K562 (cell line): ENCODE measurements around the gene WSCD1. TPM values are rescaled to one million over a fixed set of nuclear protein-coding genes. Genes with fewer than 3 reads are reported as not detected.

Experiments
- ATAC-seq: fragments of 200-7000 bp; cut with Tn5 transposase; 3 replicates; pipeline ENCODE4 v1.9.1; 2020; ENCODE audit warnings: moderate library complexity
- BruUV-seq: library from RNA; stranded (reverse); fragments of 400-500 nt; replicated peaks from 2 replicates; lab custom pipeline; 2021; lab: Mats Ljungman, UMichigan
- CTCF ChIA-PET: fragments of 300-600 bp; formaldehyde crosslinking; extraction: SDS; loops from one replicate; lab custom pipeline; 2021; ENCODE audit warnings: low intra/inter-chr PET ratio; lab: Yijun Ruan, JAX
- POLR2A ChIA-PET: fragments of 300-600, 350-650 bp; sonication (Branson Sonifier 250); formaldehyde crosslinking; extraction: SDS; loops from one replicate; lab custom pipeline; 2021; ENCODE audit warnings: antibody characterized with exemption, inconsistent platforms; lab: Yijun Ruan, JAX
- DNase-seq, 4 experiments: peaks; one replicate each; pipeline versions ENCODE4 v3.0.0 to v3.0.0-alpha.2; 2011 to 2018; ENCODE audit warnings: low spot score in 3 of 4, mixed read lengths in 3 of 4; ENCODE audit errors: extremely low read depth in 1 of 4
- FAIRE-seq: peaks from 2 replicates; lab custom pipeline; 2011; peaks lifted over from hg19 to GRCh38; lab: Jason Lieb, UNC
- H2AFZ ChIP-seq: 2 replicates; pipeline ENCODE4 v1.6.0; 2011; ENCODE audit warnings: low read depth, low read length, control low read depth, inconsistent platforms
- H3K27ac ChIP-seq: fragments of 200-600 bp; 3 replicates; pipeline ENCODE4 v1.8.0; 2011; ENCODE audit warnings: low read depth, mild to moderate bottlenecking, control low read depth, inconsistent platforms, low read length, moderate library complexity, mixed read lengths; ENCODE audit errors: extremely low read depth
- H3K27me3 ChIP-seq, 2 experiments: fragments of 300-600 bp in 1 of 2; 2 replicates in 1 of 2; 3 replicates in 1 of 2; pipeline versions ENCODE4 v1.6.0 to v1.8.0; 2011; ENCODE audit warnings: inconsistent platforms in 2 of 2, low read length in 2 of 2, mild to moderate bottlenecking in 1 of 2, mixed read lengths in 1 of 2, moderate library complexity in 1 of 2; ENCODE audit not compliant: control insufficient read depth in 2 of 2, insufficient read depth in 2 of 2
- H3K36me3 ChIP-seq: fragments of 300-600 bp; 3 replicates; pipeline ENCODE4 v1.8.0; 2011; ENCODE audit warnings: mild to moderate bottlenecking, low read length, inconsistent platforms; ENCODE audit not compliant: control insufficient read depth, insufficient read depth
- H3K4me1 ChIP-seq, 2 experiments: fragments of 200-600 bp in 1 of 2; replicated peaks in 1 of 2; 2 replicates in 1 of 2; 3 replicates in 1 of 2; pipeline versions ENCODE4 v1.5.1 to v1.8.0; 2011; ENCODE audit warnings: inconsistent platforms in 2 of 2, low read length in 2 of 2, mild to moderate bottlenecking in 1 of 2, mixed read lengths in 1 of 2, moderate library complexity in 1 of 2; ENCODE audit not compliant: control insufficient read depth in 2 of 2, insufficient read depth in 2 of 2
- H3K4me2 ChIP-seq: 2 replicates; pipeline ENCODE4 v1.6.1; 2011; ENCODE audit warnings: low read length, control low read depth, inconsistent platforms, mixed read lengths; ENCODE audit not compliant: insufficient read depth
- H3K4me3 ChIP-seq: fragments of 200-600 bp; sonication (generic), shearing (Covaris generic); 2 replicates; pipeline ENCODE4 v1.5.1; 2016; ENCODE audit warnings: control low read depth, inconsistent platforms
- H3K79me2 ChIP-seq: fragments of 200-600 bp; 3 replicates; pipeline ENCODE4 v1.8.0; 2011; ENCODE audit warnings: low read length, inconsistent platforms; ENCODE audit not compliant: control insufficient read depth, insufficient read depth
- H3K9ac ChIP-seq, 2 experiments: 2 replicates each; pipeline versions ENCODE4 v1.6.0 to v1.6.1; 2011; ENCODE audit warnings: low read depth in 2 of 2, low read length in 2 of 2, control low read depth in 1 of 2, inconsistent platforms in 1 of 2, mild to moderate bottlenecking in 1 of 2, mixed read lengths in 1 of 2; ENCODE audit not compliant: insufficient read depth in 1 of 2
- H3K9me1 ChIP-seq: one replicate; pipeline ENCODE4 v1.6.0; 2011; ENCODE audit warnings: inconsistent platforms, mild to moderate bottlenecking, low read length, moderate library complexity; ENCODE audit not compliant: control insufficient read depth, insufficient read depth
- H3K9me3 ChIP-seq: replicated peaks from 2 replicates; pipeline ENCODE4 v1.5.1; 2011; ENCODE audit warnings: low read depth, low read length, inconsistent platforms; ENCODE audit not compliant: control insufficient read depth, insufficient read depth
- H4K20me1 ChIP-seq: replicated peaks from 2 replicates; pipeline ENCODE4 v1.6.1; 2011; ENCODE audit warnings: low read length, inconsistent platforms, mixed read lengths; ENCODE audit not compliant: control insufficient read depth, insufficient read depth
- BRD9 ChIP-seq: fragments of 450-650 bp; IDR thresholded peaks from 2 replicates; pipeline ENCODE4 v1.6.1; 2018; ENCODE audit warnings: low read depth; ENCODE audit not compliant: partially characterized antibody
- HINFP ChIP-seq: fragments of 450-650 bp; conservative IDR thresholded peaks from 2 replicates; pipeline ENCODE4 v1.6.1; 2016; ENCODE audit warnings: missing genetic modification characterization, low read depth, mild to moderate bottlenecking, control low read depth, missing compliant biosample characterization
- HNRNPK ChIP-seq: fragments of 200-400 bp; formaldehyde crosslinking; IDR thresholded peaks from one replicate; pipeline ENCODE4 v1.6.1; 2018; ENCODE audit warnings: mild to moderate bottlenecking, low read depth, low read length; ENCODE audit not compliant: poor library complexity, severe bottlenecking
- KDM2B ChIP-seq: fragments of 250-450 bp; sonication (Bioruptor Pico); IDR thresholded peaks from 2 replicates; pipeline ENCODE4 v1.8.0; 2021; ENCODE audit warnings: mild to moderate bottlenecking, moderate library complexity
- KHSRP ChIP-seq: fragments of 450-650 bp; IDR thresholded peaks from 2 replicates; pipeline ENCODE4 v1.6.1; 2017
- L3MBTL2 ChIP-seq: fragments of 450-650 bp; IDR thresholded peaks from 2 replicates; pipeline ENCODE4 v1.6.1; 2016; ENCODE audit warnings: mild to moderate bottlenecking, moderate library complexity
- MXI1 ChIP-seq: IDR thresholded peaks from 2 replicates; pipeline ENCODE4 v1.6.1; 2011; ENCODE audit warnings: low read depth, mild to moderate bottlenecking, improper control_type of control experiment, low read length
- PCBP2 ChIP-seq: fragments of 200-400 bp; formaldehyde crosslinking; IDR thresholded peaks from 2 replicates; pipeline ENCODE4 v1.6.1; 2018; ENCODE audit warnings: low read length, low read depth, mild to moderate bottlenecking, moderate library complexity; ENCODE audit not compliant: poor library complexity, severe bottlenecking
- PRPF4 ChIP-seq: fragments of 200-400 bp; formaldehyde crosslinking; IDR thresholded peaks from one replicate; pipeline ENCODE4 v1.6.1; 2017; ENCODE audit warnings: low read length, low read depth, mild to moderate bottlenecking; ENCODE audit not compliant: insufficient read depth, poor library complexity, severe bottlenecking
- RNF219 ChIP-seq: fragments of 250-450 bp; sonication (Bioruptor Pico); IDR thresholded peaks from 2 replicates; pipeline ENCODE4 v1.5.0; 2022; ENCODE audit warnings: mild to moderate bottlenecking
- U2AF1 ChIP-seq: fragments of 200-400 bp; formaldehyde crosslinking; optimal IDR thresholded peaks from 2 replicates; pipeline ENCODE3; 2017; ENCODE audit warnings: mild to moderate bottlenecking, low read depth, low read length, moderate library complexity
- ZNF3 ChIP-seq: fragments of 250-450 bp; sonication (Bioruptor Pico); IDR thresholded peaks from 2 replicates; pipeline ENCODE4 v1.5.0; 2021; ENCODE audit warnings: mild to moderate bottlenecking, moderate library complexity
- ZNF408 ChIP-seq: fragments of 250-450 bp; sonication (Bioruptor Pico); IDR thresholded peaks from 2 replicates; pipeline ENCODE4 v1.4.0; 2020; ENCODE audit warnings: low read depth, mild to moderate bottlenecking, moderate library complexity
- WGBS: fragments of 100-300 bp; shearing (Covaris generic); methylation state at CpG from one replicate; pipeline ENCODE4 v1.1.6; 2016; ENCODE audit warnings: low coverage, mixed read lengths; ENCODE audit not compliant: insufficient coverage; ENCODE audit errors: missing lambda C conversion rate; 5-methylcytosine and 5-hydroxymethylcytosine counted together
- in situ Hi-C: fragments of 300-500 bp; cut with MboI; formaldehyde crosslinking; loops from 4 replicates; pipeline ENCODE4 v1.15.0; 2018; ENCODE audit warnings: inconsistent platforms, mixed read lengths
- intact Hi-C: fragments of 100-400 bp; cut with micrococcal nuclease; formaldehyde crosslinking; loops from 2 replicates; pipeline ENCODE4 v1.14.2; 2022
- polyA plus RNA-seq, 8 experiments: library from polyadenylated mRNA; depleted of rRNA in 4 of 8; stranded (reverse) in 5 of 8; unstranded in 3 of 8; fragments of >200 nt; fragmentation: Nextera tagmentation in 2 of 8; fragmentation: Illumina TruSeq in 1 of 8; extraction: Ambion mirVana in 2 of 8; extraction: Trizol in 1 of 8; gene quantifications; 2 replicates each; pipeline versions ENCODE4 v1.2.1 to v1.2.3, GENCODE V29; 2011 to 2014; ENCODE audit warnings: inconsistent platforms in 1 of 8, missing spikeins in 1 of 8
- total RNA-seq, 7 experiments: library from RNA; depleted of rRNA in 6 of 7; stranded (reverse); fragments of >200 nt in 6 of 7; fragmentation: Illumina TruSeq in 2 of 7; extraction: Trizol in 2 of 7; gene quantifications; 2 replicates each; pipeline versions ENCODE4 v1.2.1 to v1.2.3, GENCODE V29; 2011 to 2021; ENCODE audit warnings: low replicate concordance in 1 of 7

The WSCD1 gene
- total and polyA plus RNA-seq, 9 of the 15 experiments (the other 6 are each of a cell fraction or from before 2014, with no cell fraction given), result not detected

GRCh38 chr17:6168296-6168695, 98.1 kb downstream of the WSCD1 start:
- Histone ChIP-seq H3K4me1 (no peaks in the 10 kb centered on the region), H3K27me3 (no peaks in the 10 kb centered on the region; a peak in 1 of 5 replicates), H3K27ac (no peak overlapping the region), H3K4me2 (no peak overlapping the region), H3K4me3 (no peak overlapping the region), H3K9ac (no peak overlapping the region), H3K9me1 (no peaks in the 10 kb centered on the region), H4K20me1 (no peaks in the 10 kb centered on the region; the same call in 1 of the 2 replicates), H3K36me3 (no peaks in the 10 kb centered on the region), H3K79me2 (no peaks in the 10 kb centered on the region), H3K9me3 (no peaks in the 10 kb centered on the region), H2AFZ (no peak overlapping the region)
- ChIA-PET CTCF (no interaction called here), POLR2A (no interaction called here)
- in situ Hi-C loops, result no loop called here
- no peak for DNase-seq
- FAIRE-seq, result no peak
- TF ChIP-seq U2AF1, result no peak
- no peak for TF ChIP-seq PCBP2
- no peak for TF ChIP-seq ZNF3 (CRISPR knock-in tag)
- no peak for TF ChIP-seq MXI1
- no peak for TF ChIP-seq KHSRP
- TF ChIP-seq RNF219, result no peak
- no peak for TF ChIP-seq BRD9
- no peak for TF ChIP-seq PRPF4
- no peak for TF ChIP-seq HINFP
- TF ChIP-seq HNRNPK, result no peak
- TF ChIP-seq L3MBTL2, result no peak
- TF ChIP-seq KDM2B (CRISPR knock-in tag), result no peak
- no peak for TF ChIP-seq ZNF408 (CRISPR knock-in tag)
- ATAC-seq, result no peak
- no TSS peak for BruUV-seq
- intact Hi-C loops, result no loop called here
- WGBS, result 0% methylated on average over 6 of the region's 6 CpGs
